Thoracic aorta (tissue), 2 donors: ENCODE measurements around the gene DMD. TPM values are rescaled to one million over a fixed set of nuclear protein-coding genes. Genes with fewer than 3 reads are reported as not detected.

Experiments used
- ATAC-seq: fragments of 150-250 bp; one replicate; pipeline ENCODE4 v1.8.0; 2017; ENCODE audit warnings: low read depth; ENCODE audit not compliant: insufficient number of reproducible peaks, low FRiP score
- DNase-seq: peaks from one replicate; pipeline ENCODE4 v3.0.0-alpha.2; 2020; ENCODE audit warnings: low spot score
- H3K27ac ChIP-seq, 2 donors: fragments of 200-600 bp; sonication (generic); 1 replicate in 1 of 2; 2 replicates in 1 of 2; pipeline ENCODE4 v1.5.1; 2016; ENCODE audit warnings: mild to moderate bottlenecking in 2 of 2, moderate library complexity in 2 of 2
- H3K27me3 ChIP-seq: fragments of 200-600 bp; sonication (generic); replicated peaks from 2 replicates; pipeline ENCODE4 v1.6.0; 2016; ENCODE audit warnings: mild to moderate bottlenecking; ENCODE audit not compliant: insufficient read depth
- H3K36me3 ChIP-seq: fragments of 200-600 bp; sonication (generic); one replicate; pipeline ENCODE4 v1.5.1; 2016
- H3K4me1 ChIP-seq, 2 donors: fragments of 200-600 bp; sonication (generic); 1 replicate in 1 of 2; 2 replicates in 1 of 2; pipeline versions ENCODE4 v1.5.1 to v1.6.0; 2016; ENCODE audit warnings: low read depth in 2 of 2, mild to moderate bottlenecking in 1 of 2; ENCODE audit not compliant: control insufficient read depth in 1 of 2
- H3K4me3 ChIP-seq: fragments of 200-600 bp; sonication (generic); 2 replicates; pipeline ENCODE4 v1.5.1; 2016; ENCODE audit warnings: mild to moderate bottlenecking
- H3K9me3 ChIP-seq: fragments of 200-600 bp; sonication (generic); 2 replicates; pipeline ENCODE4 v1.5.1; 2016
- total RNA-seq, 2 donors: library from RNA; depleted of rRNA; stranded (reverse); fragments of >200 nt; gene quantifications; one replicate each; pipeline versions ENCODE4 v1.1.0 to v1.2.3, GENCODE V29; 2016
- TF ChIP-seq, protein P1 (sequence below): fragments of 200-600 bp; sonication (generic); IDR thresholded peaks from one replicate; pipeline ENCODE4 v1.5.1; 2019; ENCODE audit warnings: antibody characterized with exemption

Gene DMD
- total RNA-seq, 2 donors from 2014 or later: 224 to 233 TPM

DNA sequence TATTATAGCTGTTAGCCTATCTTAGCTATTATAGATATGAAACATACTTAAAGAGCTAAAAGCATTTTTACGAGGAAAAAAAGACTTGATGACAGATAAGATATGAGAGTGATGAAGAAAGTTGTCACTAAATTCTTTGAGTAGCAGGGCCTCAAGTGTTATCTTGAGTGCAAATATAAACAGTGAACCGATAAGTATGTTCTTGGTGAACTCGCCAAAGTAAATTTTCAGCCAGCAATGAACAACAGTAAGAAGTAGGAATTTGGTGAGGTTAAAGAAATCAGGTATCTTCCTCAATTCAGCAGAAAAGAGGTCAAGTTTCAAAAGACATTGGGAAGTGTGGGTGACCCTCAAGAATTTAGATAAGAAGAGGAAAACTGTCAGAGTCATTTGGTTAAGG, 1667.7 kb downstream of the DMD start:
- H3K36me3 ChIP-seq: no peaks in the 10 kb centered on the region
- DNase-seq (no peak), ATAC-seq (no peak)

DNA sequence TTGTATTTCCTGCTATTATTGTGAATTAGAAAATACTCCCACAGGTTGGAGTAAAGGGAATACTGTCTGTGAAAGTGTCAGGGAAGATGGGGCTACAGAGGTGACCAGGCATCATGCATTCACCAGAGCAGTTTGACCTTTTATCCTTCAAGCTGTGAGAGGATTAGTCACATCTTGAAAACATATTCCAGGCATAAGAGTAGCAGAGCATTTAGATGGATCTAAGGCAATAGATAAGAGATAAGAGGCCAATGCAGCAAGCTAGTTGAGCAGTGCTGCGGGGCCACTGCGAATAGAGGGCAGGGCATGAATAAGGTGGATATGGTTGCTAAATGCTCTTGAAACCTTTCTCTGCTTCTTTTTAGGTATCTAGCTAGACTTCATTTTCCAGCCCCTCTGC, 1668.8 kb downstream of the DMD start:
- Histone ChIP-seq H3K4me1 (no peaks in the 10 kb centered on the region), H3K27ac (no peak overlapping the region), H3K36me3 (no peaks in the 10 kb centered on the region), H3K4me3 (no peak overlapping the region), H3K27me3 (no peaks in the 10 kb centered on the region), H3K9me3 (no peaks in the 10 kb centered on the region)
- TF ChIP-seq, protein P1, sequence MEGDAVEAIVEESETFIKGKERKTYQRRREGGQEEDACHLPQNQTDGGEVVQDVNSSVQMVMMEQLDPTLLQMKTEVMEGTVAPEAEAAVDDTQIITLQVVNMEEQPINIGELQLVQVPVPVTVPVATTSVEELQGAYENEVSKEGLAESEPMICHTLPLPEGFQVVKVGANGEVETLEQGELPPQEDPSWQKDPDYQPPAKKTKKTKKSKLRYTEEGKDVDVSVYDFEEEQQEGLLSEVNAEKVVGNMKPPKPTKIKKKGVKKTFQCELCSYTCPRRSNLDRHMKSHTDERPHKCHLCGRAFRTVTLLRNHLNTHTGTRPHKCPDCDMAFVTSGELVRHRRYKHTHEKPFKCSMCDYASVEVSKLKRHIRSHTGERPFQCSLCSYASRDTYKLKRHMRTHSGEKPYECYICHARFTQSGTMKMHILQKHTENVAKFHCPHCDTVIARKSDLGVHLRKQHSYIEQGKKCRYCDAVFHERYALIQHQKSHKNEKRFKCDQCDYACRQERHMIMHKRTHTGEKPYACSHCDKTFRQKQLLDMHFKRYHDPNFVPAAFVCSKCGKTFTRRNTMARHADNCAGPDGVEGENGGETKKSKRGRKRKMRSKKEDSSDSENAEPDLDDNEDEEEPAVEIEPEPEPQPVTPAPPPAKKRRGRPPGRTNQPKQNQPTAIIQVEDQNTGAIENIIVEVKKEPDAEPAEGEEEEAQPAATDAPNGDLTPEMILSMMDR: no peak
- ATAC-seq (no peak), DNase-seq (no peak)

More for the DNA sequence above, 1667.7 kb downstream of the DMD start:
- Histone ChIP-seq H3K4me1 (no peaks in the 10 kb centered on the region), H3K27me3 (no peaks in the 10 kb centered on the region), H3K4me3 (no peak overlapping the region), H3K9me3 (no peaks in the 10 kb centered on the region), H3K27ac (no peak overlapping the region)
- TF ChIP-seq, protein P1: no peak

DNA sequence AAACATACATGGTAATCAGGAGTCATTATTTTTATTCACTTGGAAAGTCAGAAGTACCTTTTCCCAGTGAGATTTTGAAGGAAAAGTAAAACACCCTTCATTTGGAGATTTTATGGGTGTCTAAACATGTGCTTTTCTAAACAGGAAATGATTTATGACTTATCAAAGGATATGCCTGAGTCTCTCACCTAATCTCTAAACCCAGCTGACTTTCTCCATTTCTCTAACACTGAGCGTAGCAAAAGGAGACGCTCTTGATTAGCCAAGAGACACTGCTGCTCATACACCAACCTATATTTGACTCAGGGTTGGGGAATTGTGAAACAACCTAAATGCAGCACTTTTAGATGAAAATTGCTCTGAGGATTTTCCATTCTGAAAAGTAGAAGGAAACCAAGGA, 1671.0 kb downstream of the DMD start:
- TF ChIP-seq, protein P1: no peak
- Histone ChIP-seq H3K27me3 (no peaks in the 10 kb centered on the region), H3K27ac (no peak overlapping the region), H3K36me3 (no peaks in the 10 kb centered on the region), H3K4me3 (no peak overlapping the region), H3K9me3 (no peaks in the 10 kb centered on the region), H3K4me1 (no peaks in the 10 kb centered on the region)
- DNase-seq: no peak
- no peak for ATAC-seq

DNA sequence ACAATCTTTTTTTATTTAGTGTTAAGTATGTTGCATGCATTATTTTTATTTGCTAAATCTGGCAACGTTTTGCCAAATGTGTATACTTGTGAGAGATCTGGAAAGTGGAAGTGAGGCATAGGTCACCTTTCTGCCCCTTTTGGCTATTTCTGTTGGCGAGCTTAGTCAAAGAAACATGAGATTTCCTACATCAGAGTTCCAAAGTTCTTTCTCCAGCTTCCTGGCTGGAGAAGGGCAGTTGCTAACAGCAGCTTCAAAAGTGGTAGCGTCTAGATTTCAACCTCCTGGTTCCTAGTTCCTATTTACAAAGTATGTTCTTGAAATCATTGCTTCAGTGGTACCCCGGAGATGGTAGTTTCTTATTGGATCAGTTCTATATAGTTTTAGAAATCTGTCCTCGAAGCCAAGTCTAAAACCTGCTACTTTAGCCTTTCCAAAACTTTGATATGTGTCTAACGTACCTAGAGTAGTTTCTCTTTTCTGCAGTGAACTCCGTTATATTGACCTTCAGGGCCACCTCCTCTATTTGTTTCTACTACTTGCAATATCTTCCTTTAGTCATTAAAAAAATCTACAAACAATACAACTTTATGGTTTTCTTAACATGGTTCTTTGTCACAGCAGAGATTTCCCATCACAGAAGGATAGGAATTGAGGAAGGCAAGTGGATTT, 1683.8 kb downstream of the DMD start:
- no peak overlapping the region for H3K4me3 ChIP-seq
- no peak overlapping the region for H3K27ac ChIP-seq
- H3K9me3 ChIP-seq: no peaks in the 10 kb centered on the region
- DNase-seq (no peak), ATAC-seq (no peak)
- H3K27me3 ChIP-seq: no peaks in the 10 kb centered on the region
- TF ChIP-seq, protein P1: no peak
- H3K4me1 ChIP-seq: no peaks in the 10 kb centered on the region
- H3K36me3 ChIP-seq: no peaks in the 10 kb centered on the region

DNA sequence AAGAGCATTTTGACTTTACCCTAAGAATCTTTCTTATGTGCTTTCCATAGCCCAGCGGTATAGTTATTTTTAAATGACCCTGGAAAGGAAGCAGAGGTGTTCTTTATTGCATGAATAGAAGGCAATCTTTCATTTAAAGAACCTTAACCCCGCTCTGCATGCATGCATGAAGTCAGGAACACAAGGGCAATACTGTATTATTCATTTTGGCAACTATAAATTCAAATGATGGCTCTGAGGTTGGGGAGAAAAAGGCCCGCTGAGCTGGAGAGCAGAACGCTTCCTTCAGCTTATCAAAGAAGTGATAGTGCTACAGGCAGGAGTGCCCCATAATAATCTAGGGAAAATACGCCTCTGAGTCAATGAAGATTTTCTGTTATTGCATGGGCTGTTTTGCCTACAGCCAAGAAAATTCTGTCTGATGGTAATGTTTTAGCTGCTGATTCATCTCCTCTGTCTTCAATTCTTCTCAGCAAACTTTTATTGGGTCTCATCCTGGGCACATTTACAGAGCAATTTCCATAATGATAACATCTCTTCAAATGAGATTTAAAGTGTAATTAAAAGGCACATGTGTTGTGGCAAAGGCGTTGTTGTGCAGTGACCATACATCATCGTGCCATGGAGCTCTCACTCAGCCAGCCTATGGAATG, 1687.3 kb downstream of the DMD start:
- Histone ChIP-seq H3K27me3 (no peaks in the 10 kb centered on the region), H3K27ac (no peak overlapping the region), H3K36me3 (no peaks in the 10 kb centered on the region), H3K9me3 (no peaks in the 10 kb centered on the region), H3K4me3 (no peak overlapping the region), H3K4me1 (no peaks in the 10 kb centered on the region)
- no peak for ATAC-seq
- TF ChIP-seq, protein P1: no peak
- no peak for DNase-seq
